ENCODE measurements around the gene ARID1A.
"Not testable (repeated sequence)": the region's sequence is repeated elsewhere in the genome, so short reads cannot be mapped to it uniquely, and the experiment has no call there.

ARID1A gene

DNA sequence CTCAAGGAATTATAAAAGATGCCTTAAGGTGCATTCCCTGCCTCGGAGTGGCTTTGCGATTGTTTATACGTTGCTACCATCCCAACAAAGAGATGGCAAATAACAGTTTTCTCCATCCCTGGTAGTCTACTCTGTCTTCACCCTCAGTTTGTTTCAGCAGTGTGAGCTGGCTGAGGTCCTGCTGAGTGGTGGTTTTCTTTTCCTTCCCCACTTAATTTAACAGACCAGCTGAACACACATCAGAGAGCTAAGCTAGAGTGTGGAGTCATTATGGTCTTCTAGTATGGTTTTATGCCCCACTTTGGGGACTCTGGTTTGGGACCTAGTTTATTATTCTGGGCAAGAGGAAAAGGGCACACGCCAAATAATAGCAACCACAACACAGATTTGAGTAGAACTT, 94.1 kb downstream of the ARID1A start:
- no peak for DNase-seq

DNA sequence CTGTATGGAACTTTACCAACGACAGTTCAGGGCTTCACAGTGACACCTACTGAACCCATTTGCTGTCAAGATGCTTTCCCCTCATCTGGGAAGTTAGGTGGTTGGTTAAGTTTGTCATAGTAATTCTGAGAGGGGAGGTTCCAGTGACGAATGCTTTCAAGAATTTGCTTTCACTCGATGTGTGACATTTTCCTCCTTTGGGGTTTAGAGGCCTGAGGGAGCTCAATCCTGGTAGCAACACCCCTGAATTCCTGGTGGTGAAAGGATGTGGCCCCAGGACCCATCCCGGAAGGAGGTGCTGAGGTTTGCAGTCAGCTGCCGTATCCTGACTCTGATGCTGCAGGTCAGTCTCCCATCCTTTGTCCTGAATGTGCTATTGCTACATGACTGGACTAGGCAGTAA, 94.7 kb downstream of the ARID1A start:
- no peak for DNase-seq

- DNase-seq: no peak
These were observed 95.3 kb downstream of the ARID1A start for GRCh38 chr1:26791148-26791547.

DNA sequence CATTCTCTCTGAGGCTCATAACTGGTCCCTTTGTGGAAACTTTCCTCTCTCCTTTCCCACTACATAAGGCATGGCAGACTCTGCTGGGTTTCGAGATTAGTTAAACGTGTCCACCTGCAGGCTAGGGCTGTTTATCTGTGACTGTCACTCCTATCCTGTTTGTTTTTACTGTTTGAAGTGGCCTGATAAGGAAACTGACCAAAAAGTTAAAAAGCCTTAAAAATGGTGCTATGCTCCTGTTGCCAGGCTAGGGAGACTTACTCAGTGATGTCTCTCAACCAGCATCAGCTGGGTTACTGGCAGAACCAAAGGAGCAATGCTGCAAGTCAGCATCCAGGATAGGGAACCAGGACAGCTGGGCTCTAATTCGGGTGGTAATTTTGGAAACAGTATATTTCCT, 95.8 kb downstream of the ARID1A start:
- no peak for DNase-seq

- no peak for DNase-seq
These were observed 97.1 kb downstream of the ARID1A start for GRCh38 chr1:26792924-26793323.

GRCh38 chr1:26794391-26794790, 98.6 kb downstream of the ARID1A start:
- no peak for DNase-seq

GRCh38 chr1:26797627-26798026, 101.8 kb downstream of the ARID1A start:
- no peak for DNase-seq

DNA sequence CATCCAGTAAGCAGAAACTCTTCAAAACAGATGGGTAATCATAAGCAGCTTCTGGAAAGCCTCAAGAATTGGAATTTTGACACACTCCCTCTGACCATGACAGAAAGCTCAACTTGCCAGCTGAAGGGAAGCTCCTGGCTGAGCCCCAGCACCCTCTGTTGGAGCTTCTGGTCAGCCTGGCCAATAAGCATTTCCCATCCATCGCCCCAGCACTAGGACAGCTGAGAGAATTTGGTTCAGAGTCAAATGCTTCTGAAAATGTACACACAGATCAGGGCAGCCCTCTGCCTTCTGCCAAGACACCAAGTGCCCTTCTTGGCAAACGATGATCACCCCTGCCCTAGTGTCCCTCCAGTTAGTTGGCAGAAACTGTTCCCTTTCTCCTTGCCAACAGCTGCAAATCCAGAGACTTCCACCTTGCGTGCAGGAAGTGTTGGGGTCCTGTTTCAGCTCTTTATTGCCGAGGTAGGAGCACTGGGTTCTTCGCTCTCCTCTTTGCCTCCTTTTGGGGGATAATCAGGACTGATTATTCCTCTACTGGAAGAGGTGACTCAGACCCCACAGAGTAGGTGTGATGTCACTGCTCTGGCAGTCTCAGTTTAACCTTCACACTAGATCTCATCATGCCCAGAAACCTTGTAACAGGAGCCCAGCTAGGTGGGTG, 103.8 kb downstream of the ARID1A start:
- no peak for DNase-seq

DNA sequence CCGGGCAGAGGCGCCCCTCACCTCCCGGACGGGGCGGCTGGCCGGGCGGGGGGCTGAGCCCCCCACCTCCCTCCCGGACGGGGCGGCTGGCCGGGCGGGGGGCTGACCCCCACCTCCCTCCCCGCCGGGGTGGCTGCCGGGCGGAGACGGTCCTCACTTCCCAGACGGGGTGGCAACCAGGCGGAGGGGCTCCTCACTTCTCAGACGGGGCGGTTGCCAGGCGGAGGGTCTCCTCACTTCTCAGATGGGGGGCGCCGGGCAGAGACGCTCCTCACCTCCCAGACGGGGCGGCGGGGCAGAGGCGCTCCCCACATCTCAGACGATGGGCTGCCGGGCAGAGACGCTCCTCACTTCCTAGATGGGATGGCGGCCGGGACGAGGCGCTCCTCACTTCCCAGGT, 108.1 kb downstream of the ARID1A start:
- not testable (repeated sequence) for DNase-seq

GRCh38 chr1:26810105-26810504, 114.3 kb downstream of the ARID1A start:
- DNase-seq: peak; percentile 27

DNA sequence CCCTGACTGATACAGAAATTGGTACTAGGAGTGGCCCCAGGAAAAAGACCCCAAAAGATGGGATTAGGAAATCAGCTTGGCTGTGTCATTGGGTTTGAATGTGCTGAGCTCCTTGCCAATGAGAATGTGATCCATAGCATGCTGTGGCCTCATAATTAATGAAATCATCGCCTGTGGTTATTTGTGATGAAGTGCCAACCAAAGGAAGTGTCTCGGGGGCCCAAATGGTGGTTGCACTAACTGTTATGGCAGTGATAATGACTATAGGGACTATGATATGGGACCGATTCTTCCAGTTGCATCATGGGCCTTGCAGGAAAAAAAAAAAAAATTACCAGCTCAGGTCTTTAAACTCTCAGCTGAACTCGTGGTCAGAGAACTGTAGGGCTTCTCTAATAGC, 115.2 kb downstream of the ARID1A start:
- no peak for DNase-seq

DNA sequence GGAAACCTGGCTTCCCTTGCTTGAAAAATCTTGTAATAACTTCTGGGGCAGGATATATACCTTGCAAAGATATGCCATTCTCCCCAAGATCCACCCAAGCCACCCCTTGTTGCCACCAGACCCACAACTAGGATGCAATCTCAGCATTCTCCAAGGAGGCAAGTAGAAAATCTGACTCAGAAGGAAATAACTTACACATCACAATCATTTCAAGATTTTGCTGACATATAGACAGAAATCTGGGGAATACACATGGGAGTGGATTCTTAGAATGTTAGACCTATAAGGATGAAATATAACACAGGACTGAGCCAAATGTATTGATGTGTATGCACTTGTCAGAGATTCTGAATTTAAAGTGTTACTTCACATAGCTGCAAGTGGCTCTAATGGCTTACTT, 115.9 kb downstream of the ARID1A start:
- DNase-seq: no peak

DNA sequence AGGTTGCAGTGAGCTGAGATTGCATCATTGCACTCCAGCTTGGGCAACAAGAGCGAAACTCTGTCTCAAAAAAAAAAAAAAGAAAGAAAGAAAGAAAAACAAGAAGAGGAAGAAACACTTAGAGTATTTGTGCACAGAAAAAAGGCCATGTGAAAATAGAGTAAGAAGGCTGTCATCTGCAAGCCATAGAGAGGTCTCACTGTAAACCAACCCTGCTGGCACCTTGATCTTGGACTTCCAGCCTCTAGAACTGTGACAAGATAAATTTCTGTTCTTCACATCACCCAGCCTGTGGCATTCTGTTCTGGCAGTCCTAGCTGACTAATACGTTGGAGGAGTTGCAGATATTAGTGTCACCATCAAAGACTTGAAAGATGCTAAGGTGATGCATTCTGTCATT, 118.6 kb downstream of the ARID1A start:
- DNase-seq: no peak

DNA sequence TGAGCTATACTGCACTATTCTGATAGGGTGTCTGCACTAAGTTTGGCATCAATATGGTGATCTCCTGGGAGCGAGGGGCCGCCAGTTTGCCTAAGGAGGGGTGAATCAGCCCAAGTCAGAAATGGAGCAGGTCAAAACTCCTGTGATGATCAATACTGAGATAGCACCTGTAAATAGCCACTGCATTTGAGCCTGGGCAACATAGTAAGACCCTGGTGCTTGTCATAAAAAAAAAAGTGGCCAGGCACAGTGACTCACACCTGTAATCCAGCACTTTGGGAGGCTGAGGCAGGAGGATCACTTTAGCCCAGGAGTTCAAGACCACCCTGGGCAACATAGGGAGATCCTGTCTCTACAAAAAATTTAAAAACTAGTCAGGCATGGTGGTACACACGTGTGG, 119.1 kb downstream of the ARID1A start:
- DNase-seq: no peak

DNA sequence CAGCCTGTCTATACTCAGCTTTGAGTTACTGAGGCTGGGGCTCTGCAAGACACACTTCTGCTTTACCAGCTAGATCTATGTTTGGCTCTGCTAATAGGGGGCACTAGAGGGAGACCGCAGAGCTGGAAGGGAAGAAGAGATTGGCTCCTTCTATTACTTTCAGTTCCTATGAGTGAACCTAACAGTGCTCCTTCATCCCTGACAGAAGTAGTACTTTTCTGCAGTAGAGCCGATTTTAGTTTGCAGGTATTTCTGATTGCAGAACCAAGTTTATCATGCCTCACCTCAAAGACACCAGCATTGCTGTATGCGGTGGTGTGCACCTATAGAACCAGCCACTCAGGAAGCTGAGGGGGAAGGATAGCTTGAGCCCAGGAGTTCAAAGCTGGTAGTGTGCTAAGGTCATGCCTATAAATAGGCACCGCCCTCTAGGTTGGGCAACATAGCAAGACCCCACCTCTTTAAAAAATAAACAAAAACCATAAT, 125.0 kb downstream of the ARID1A start:
- DNase-seq: no peak

DNA sequence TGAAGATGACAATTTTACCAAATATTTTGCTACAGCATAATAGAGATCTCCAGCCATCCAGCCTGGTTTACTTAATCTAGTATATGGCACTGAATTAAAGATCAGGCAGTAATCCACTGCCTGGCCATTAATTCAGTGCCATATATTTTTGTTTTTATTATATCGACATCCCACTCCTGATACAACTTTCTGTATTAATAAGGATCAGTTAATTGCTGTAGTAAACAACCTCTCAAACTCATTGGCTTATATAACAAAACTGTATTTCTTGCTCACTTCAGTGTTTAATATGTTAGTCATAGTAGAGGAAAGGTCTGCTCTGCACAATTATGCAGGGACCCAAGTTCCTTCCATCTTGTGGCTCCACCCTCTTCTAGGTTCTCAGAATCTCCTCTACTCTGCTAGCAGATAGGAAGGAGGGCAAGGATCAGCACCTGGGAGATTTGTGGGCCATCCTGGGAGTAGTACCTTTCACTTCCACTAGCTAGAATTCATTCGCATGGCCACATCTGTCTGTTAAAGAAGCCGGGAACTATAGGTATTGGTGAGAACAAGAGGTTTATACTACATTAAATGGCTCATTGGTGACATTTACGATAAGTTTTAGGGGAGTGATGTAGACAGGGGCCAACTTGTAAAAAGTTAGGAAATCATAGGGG, 127.1 kb downstream of the ARID1A start:
- DNase-seq: no peak

DNA sequence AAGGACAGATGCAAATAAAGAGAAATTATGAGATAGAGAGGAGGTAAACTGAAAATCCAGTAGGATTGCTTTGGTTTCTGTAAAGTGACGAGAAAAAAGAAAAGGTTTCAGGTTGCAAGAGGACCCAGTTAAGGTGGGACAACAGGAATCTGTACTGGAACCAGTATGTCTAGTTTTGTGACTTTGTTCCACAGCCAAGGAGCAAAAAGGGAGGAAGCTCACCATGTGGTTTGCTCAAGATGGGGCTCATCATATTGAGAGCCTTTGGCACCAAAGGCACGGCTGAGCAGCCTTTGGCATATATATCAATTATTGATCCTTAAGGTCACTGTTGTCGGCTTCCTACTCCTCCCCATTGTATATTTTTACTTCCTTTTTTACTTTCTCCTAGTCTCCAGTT, 128.9 kb downstream of the ARID1A start:
- DNase-seq: no peak

DNA sequence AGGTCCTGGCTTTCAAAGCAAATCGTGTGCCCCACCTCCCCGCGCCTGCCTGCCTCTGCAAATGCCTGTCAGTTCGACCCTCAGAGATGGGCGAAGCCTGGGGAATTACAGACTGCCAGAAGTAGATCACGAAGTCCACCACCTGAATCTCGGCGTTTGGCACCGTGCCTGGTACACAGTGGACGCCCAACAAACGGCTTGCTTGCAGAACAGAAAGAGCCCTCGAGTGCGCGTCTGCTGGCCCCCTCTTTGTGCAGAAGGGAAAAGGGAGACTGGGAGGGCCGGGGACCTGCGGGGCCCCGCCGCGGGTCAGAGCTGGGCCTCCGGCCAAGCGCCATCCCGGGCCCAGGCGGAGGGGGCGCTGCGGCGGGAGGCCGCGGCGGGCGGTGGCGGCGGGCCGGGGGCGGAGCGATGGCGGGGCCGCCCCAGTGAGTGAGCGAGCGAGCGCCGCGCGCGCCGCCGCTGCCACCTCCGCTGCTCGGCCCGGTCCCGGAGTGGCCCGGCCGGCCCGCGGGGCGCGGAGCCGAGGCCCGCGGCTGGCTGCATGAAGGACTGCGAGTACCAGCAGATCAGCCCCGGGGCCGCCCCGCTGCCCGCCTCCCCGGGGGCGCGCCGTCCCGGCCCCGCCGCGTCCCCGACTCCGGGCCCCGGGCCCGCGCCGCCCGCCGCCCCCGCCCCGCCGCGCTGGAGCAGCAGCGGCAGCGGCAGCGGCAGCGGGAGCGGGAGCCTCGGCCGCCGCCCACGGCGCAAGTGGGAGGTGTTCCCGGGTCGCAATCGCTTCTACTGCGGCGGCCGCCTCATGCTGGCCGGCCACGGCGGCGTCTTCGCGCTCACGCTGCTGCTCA, 130.7 kb downstream of the ARID1A start, which contains the start of gene ZDHHC18:
TSS of gene ZDHHC18 (plus strand) at position 428 of the 845 bp plus-strand sequence. CDS start at position 545, 117 bp downstream.
- DNase-seq: peak; percentile 54

- no peak for DNase-seq
These were observed 131.3 kb downstream of the ARID1A start for GRCh38 chr1:26827106-26827604.

DNA sequence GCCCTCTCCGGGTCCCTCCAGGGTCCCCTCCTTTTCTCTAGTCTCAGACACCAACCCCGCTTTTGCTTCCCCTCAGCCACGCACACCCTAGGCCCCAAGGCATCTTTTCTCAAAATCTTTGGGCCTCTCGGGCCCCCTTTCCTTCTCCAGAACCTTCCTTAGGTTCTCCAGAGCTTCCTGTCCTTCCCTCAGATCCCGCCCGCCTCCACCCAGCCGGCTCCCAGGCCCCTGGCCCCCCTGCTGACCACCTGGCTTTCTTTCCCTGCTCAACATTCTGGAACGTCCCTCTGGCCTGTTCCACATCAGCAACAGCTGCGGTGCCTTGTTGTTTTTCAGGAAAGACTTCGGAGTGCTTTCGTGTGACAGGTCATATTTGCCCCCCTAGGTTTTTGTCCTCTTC, 131.8 kb downstream of the ARID1A start:
- DNase-seq: peak; percentile 16

DNA sequence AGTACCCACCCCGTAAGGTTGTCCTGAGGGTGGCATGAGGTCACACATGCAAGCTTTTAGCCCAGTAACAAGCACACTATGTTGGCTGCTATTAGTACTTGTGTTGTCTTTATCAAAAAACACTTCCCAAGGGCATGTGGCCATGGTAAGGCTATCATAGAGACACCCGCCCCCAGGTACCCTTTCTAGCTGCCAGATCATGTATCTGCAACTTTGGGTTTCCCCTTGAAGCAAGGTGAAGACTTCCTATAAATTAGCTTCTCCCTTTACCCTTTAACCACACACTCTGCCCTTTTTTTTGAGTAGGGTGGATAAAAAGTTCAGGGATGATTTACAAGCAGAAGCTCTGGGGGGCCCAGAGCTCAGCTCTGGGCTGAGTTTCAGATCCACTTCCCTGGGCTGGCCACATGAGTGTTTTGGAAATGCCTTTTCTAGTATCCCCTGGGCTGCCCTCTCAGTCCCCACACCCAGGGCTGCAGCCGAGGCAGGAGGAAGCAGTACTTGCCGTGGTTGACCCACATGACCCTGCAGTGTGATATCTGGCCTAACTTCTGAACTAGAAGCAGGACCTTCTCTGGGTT, 132.7 kb downstream of the ARID1A start:
- no peak for DNase-seq

DNA sequence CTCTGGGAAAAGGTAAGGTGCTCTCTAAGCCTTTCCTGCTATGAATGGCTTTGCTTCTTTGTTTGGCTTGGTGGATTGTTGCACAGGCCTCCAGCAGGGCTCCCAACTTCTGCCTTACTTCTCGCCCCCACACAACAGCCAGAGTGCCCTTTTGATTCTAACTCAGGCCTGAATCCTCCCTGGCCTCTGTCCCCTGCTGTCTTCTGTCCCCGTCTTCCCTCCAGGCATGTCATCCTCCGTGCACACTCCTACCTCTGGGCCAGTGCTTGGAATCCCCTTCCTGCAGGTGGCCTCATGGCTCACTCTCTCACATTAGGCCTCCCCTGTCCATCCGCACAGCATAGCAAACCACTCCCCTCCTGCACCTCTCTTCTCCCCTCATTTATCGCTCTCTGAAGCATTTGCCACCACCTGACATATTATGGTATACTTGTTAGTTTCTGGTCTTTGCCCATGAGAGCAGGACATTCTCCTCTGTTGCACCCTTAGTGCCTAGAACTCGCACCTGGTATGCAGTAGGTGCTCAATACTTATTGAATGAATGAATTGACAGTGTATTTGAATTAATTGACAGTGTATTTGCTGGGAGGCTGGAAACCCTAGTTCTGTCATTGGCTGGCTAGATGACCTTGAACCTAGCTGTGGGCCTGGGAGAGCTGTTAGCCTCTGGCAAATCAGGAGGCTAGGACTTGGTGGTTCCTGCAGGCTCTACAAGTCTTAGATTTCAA, 133.5 kb downstream of the ARID1A start:
- no peak for DNase-seq
